ENCODE data around the gene GABPB2.

DNA sequence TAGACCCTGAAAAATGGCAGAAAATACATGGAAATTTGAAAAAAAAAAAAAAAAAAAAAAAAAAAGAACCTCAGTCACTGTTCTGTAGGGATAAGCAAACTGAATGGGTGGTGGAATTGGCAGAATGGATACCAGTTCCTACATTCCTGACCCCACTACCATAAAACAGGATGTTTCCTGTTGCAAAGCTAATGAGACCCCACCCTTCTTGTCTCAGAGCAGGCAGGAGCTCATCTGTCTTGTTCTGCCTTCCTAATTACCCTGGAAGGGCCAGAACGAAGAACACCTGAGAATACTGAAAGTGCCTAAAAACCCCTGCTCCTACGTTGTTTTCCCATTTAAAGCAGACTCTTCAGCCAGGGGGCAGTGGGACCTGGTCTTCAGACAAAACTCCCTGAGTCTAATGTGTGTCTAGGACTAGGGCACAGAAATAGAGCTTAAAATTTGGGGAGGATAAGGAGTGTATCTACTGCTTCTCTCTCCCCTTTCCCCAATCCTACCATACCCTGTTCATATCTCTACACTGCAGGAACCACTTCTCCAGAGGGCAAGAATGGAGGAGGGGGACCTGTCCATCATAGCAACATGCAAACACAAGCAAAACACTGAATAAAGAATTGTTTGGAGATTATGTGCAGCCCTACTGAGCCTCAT, 19.1 kb upstream of the GABPB2 start:
- TF ChIP-seq SUZ12 (IDR thresholded peaks at IDR 0.05; ENCODE audit: extremely low read depth, insufficient read depth, insufficient read length) = no peak
- no peak for TF ChIP-seq YY1 (IDR thresholded peaks at IDR 0.05; ENCODE audit: insufficient read depth, insufficient read length)

Data from NT2/D1 (cell line).